ENCODE measurements around the gene PTPN13.

GRCh38 chr4:86631166-86631565, 37.1 kb downstream of the PTPN13 start:
- TF ChIP-seq YY1 (tag by site-specific recombination; IDR thresholded peaks at IDR 0.05) = no peak
- TF ChIP-seq ZFP41 (tag by site-specific recombination; IDR thresholded peaks at IDR 0.05; ENCODE audit: borderline replicate concordance) = no peak
